NCI-H1105 (cell line): ENCODE data around the gene SSTR1.

ENCODE experiments used
- DNase-seq: peaks from one replicate; lab custom pipeline; 2025; lab: John Stamatoyannopoulos, UW

SSTR1 gene

DNA sequence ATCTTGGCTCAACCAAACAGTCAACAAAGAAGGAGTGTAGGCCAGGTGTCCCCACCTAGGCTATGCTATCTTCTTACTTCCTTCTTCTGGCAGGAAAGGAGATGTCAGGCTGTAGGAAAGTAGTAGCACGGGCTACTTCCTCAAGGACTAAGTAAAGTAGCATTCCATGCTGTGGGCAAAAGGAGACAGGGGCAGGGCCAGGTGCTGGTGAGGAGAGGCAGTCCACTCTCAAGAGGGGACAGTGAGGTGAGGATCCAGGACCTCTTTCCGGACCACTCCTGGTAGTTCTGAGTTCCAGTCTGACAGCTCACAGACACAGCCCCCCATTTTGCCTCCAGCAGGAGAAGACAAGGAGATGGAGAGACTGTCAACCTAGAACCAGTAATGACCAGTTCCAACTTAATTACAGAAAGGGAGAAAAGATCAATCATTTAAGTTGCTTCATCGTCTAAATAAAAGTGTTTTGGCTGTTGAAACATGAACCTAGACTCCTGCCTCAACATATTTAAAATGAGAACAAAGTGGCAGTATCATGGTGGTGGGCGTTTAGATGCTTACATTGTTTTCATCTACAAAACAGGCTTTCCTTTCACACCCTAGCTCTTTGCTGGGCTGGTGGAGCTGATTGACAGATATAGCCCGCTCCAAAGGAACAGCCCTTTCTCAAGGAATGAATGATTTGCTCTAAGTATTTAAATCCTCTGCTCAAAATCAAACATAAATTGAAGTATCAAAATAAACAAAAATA is 5.1 kb upstream of the SSTR1 start:
- DNase-seq, result no peak

DNA sequence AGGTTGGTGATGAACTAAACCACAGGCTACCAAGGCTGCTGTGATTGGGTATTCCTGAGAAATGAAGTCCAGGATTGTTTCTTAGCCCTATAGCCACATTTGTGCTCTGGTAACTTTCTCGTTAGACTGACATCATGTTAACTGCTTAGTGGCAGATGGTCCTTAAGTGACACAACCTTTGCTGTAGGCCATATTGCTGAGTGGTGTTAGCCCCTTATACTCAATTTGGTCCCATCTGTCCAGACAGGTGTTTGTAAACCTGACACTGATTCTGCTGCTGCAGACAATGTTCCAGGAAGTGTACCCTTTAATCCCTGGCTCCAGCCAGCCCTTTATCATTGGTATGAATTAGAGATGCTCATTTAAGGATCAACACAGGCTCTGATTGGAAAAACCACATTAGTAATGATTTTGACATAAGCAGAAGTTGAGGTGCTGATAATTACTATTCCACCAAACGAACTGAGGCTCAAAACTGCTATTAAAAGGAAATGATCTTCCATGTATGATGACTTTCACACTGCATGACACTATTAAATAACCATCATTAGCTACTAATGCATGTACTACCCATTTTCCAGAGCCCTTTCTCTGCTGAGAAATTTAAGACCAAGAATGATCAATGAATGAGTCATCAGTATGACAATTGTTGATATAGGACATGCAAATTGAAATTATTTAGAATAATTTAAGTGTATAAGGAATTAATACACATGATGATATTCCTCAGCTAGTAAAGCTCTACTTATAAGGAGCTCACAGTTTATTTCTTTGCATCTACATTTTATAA is 3.6 kb upstream of the SSTR1 start:
- no peak for DNase-seq

DNA sequence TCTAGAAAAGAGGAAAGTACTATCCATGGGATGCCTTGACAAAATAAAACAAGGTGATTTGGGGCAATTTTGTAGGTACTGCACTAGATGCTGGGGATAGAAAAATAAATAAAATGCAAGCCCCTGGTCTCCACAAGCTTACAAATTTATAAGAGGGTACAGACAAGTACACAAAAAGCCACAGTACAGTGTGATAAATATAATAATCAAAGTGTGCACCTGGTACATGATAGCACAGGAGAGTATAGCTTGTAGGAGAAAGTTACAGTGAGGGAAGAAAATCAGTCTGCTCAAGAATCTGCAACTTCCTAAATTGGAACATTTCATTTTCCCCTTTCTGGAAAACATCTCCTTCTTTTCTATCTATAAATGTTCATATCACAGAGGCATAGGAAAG is 3.0 kb upstream of the SSTR1 start:
- no peak for DNase-seq

GRCh38 chr14:38205119-38205813 is 2.4 kb upstream of the SSTR1 start:
- DNase-seq, result no peak

DNA sequence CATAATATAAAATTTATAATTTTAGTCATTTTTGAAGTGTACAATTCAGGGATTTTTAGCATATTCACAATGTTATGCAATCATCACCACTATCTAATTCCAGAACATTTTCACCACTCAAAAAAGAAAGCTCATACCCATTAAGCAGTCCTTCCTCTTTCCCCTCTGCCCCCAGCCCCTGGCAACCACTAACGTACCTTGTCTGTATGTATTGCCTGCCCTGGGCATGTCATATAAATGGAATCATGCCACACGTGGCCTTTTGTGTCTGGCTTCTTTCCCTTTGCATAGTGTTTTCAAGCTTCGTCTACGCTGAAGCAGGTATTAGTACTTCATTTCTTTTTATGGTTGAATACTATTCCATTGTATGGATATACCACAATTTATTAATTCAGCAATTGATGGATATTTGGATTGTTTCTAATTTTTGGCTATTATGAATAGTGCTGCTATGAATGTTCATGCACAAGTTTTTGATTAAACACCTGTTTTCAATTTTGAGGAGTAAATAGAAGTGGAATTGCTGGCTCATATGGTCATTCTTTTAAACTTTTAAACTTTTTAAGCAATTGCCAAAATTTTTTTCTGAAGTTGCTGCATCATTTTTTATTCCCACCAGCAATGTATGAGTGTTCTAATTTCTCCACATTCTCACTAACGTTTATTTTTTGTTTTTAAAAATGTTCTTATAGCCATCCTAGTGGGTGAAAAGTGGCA is 1.6 kb upstream of the SSTR1 start:
- DNase-seq, result no peak

DNA sequence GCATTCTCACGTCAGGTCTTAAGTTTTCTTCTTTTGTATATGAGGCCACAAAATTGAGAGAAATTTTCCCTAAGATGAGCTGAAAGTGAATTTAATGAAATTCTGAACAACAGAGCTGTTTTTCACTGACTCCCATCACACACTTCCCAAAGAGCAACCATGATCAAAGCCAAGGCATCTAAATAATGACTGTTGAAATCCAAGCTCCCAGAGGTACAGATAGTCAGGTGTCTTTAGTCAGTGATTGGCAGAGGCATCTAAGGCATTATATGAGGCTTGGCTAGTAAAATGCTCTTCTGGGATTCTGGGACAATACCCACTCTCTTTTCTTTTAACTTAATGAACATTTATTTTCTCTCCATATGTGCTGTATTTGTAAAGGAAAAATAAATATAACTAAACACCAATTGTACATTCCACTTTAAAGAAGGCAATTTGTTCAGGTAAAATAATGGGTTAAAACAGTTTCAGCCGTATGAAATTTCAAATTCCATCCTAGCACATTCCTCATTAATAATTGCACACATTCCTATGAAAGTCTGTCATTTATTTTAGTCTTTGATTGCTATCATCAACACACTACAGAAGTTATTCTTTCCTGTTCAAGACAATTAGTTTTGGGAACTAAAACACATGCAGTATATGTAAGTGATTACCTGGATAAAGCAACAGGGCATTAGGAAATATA is 871 bp upstream of the SSTR1 start:
- no peak for DNase-seq

GRCh38 chr14:38207377-38207735 is 348 bp upstream of the SSTR1 start:
- DNase-seq, result no peak

DNA sequence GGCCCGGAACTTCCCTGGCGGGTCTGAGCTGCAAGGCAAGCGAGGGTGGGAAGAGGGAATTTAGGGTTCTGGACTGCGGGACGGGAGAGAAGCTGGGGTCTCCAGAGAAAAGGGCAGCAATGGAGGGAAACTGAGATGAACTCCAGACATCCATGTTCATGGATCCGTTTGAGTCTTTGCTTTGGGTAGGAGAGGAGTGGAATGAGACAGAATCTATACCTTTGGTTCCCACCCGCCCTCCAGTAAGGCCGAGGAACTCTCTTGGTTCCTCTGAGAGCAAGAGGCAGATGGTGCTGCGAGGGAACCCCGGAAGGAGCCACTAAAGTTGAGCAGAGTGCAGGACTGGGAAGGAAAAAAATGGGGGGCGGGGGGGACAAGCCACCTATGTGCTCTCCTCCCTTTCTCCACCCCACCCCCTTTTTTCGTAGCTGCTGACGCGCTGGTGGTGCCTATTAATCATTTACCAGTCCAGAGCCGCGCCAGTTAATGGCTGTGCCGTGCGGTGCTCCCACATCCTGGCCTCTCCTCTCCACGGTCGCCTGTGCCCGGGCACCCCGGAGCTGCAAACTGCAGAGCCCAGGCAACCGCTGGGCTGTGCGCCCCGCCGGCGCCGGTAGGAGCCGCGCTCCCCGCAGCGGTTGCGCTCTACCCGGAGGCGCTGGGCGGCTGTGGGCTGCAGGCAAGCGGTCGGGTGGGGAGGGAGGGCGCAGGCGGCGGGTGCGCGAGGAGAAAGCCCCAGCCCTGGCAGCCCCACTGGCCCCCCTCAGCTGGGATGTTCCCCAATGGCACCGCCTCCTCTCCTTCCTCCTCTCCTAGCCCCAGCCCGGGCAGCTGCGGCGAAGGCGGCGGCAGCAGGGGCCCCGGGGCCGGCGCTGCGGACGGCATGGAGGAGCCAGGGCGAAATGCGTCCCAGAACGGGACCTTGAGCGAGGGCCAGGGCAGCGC is 1.2 kb downstream of the SSTR1 start:
- no peak for DNase-seq

DNA sequence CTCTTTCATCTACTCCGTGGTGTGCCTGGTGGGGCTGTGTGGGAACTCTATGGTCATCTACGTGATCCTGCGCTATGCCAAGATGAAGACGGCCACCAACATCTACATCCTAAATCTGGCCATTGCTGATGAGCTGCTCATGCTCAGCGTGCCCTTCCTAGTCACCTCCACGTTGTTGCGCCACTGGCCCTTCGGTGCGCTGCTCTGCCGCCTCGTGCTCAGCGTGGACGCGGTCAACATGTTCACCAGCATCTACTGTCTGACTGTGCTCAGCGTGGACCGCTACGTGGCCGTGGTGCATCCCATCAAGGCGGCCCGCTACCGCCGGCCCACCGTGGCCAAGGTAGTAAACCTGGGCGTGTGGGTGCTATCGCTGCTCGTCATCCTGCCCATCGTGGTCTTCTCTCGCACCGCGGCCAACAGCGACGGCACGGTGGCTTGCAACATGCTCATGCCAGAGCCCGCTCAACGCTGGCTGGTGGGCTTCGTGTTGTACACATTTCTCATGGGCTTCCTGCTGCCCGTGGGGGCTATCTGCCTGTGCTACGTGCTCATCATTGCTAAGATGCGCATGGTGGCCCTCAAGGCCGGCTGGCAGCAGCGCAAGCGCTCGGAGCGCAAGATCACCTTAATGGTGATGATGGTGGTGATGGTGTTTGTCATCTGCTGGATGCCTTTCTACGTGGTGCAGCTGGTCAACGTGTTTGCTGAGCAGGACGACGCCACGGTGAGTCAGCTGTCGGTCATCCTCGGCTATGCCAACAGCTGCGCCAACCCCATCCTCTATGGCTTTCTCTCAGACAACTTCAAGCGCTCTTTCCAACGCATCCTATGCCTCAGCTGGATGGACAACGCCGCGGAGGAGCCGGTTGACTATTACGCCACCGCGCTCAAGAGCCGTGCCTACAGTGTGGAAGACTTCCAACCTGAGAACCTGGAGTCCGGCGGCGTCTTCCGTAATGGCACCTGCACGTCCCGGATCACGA is 2.2 kb downstream of the SSTR1 start:
- no peak for DNase-seq

DNA sequence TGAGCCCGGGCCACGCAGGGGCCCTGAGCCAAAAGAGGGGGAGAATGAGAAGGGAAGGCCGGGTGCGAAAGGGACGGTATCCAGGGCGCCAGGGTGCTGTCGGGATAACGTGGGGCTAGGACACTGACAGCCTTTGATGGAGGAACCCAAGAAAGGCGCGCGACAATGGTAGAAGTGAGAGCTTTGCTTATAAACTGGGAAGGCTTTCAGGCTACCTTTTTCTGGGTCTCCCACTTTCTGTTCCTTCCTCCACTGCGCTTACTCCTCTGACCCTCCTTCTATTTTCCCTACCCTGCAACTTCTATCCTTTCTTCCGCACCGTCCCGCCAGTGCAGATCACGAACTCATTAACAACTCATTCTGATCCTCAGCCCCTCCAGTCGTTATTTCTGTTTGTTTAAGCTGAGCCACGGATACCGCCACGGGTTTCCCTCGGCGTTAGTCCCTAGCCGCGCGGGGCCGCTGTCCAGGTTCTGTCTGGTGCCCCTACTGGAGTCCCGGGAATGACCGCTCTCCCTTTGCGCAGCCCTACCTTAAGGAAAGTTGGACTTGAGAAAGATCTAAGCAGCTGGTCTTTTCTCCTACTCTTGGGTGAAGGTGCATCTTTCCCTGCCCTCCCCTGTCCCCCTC is 3.0 kb downstream of the SSTR1 start:
- no peak for DNase-seq

GRCh38 chr14:38211255-38211735 is 3.6 kb downstream of the SSTR1 start:
- DNase-seq, result no peak

DNA sequence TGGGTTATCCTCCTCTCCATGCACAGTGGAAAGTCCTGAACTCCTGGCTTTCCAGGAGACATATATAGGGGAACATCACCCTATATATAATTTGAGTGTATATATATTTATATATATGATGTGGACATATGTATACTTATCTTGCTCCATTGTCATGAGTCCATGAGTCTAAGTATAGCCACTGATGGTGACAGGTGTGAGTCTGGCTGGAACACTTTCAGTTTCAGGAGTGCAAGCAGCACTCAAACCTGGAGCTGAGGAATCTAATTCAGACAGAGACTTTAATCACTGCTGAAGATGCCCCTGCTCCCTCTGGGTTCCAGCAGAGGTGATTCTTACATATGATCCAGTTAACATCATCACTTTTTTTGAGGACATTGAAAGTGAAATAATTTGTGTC is 4.4 kb downstream of the SSTR1 start:
- DNase-seq, result no peak

DNA sequence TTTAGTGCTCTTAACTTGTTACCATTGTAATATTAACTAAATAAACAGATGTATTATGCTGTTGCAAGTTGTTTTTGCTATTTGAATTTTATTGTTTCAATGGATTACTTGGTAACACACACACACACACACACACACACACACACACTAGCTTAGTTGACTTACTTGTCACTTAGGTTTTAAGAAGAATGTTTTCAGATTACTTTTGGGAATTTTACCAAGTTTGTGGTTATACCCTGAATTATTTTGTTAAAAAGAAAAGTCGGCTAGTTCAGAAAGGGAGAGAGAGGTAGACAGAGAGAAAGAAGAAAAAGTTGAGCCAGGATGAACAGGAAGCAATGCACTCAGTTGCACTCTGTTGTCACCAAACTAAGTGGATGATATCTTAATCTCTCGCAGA is 5.3 kb downstream of the SSTR1 start:
- no peak for DNase-seq

GRCh38 chr14:38217553-38217952 is 9.8 kb downstream of the SSTR1 start:
- DNase-seq, result no peak

DNA sequence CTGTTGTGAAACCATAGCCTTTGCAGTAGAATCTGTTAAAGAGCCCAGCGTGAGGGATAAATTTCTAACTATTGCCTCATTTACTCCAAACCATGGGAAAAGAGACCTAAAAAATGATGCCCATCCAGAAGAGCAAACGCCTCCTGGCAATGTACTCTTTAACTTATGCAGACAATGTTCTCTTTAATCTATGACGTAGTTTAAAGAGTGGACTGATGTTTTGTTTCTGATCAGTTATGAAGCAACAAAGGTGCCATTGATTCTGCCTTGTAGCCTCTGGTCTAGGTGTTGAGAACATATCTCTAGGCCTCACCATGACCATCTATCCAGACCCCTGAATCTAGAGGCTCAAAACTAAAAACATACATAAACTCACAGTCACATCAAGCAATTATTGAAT is 13.4 kb downstream of the SSTR1 start:
- no peak for DNase-seq

DNA sequence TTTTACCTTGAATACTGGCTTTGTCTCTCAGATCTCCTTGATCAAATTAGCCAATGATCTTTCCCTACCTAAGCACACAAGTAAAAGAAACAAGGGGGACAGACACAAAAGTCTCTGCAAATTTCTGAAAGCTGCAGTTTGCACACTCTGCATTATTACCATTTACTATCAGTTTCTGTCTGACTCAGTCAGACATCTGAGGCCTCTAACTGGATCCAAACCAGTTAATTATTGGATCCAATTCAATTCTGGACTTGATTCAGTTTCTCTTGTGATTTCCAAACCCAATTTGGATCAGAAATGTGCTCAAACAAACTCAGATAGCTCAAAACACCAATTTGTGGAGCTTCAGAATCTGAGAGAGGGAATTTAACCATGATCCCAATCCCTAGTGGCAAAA is 16.6 kb downstream of the SSTR1 start:
- no peak for DNase-seq

GRCh38 chr14:38225946-38226345 is 18.2 kb downstream of the SSTR1 start:
- no peak for DNase-seq

- DNase-seq, result no peak
Measured at GRCh38 chr14:38226366-38226765, 18.7 kb downstream of the SSTR1 start.

- no peak for DNase-seq
Measured at GRCh38 chr14:38233218-38233617, 25.5 kb downstream of the SSTR1 start.
